SK-N-SH (cell line): ENCODE data around the gene ELP4.

Experiments used
- CTCF ChIP-seq: fragments of 200-600 bp; sonication (generic); IDR thresholded peaks from 2 replicates; pipeline ENCODE4 v1.6.1; 2017; ENCODE audit warnings: antibody characterized with exemption, mild to moderate bottlenecking, moderate library complexity
- GATA2 ChIP-seq: sonication (generic); formaldehyde crosslinking; IDR thresholded peaks from 2 replicates; pipeline ENCODE4 v1.5.0; 2020; ENCODE audit warnings: mild to moderate bottlenecking, missing genetic modification reagents
- NRF1 ChIP-seq: IDR thresholded peaks from 2 replicates; pipeline ENCODE4 v1.6.1; 2012; ENCODE audit warnings: low read depth, mild to moderate bottlenecking, low read length
- YY1 ChIP-seq: IDR thresholded peaks from 2 replicates; pipeline ENCODE4 v1.4.0; 2012; ENCODE audit warnings: low read depth, mild to moderate bottlenecking
- TF ChIP-seq, protein P1 (sequence below): IDR thresholded peaks from 2 replicates; pipeline ENCODE4 v1.4.0; 2012; ENCODE audit warnings: low read depth
- TF ChIP-seq, protein P2 (sequence below): IDR thresholded peaks from 2 replicates; pipeline ENCODE4 v1.4.0; 2012; ENCODE audit warnings: low read depth, borderline replicate concordance

DNA sequence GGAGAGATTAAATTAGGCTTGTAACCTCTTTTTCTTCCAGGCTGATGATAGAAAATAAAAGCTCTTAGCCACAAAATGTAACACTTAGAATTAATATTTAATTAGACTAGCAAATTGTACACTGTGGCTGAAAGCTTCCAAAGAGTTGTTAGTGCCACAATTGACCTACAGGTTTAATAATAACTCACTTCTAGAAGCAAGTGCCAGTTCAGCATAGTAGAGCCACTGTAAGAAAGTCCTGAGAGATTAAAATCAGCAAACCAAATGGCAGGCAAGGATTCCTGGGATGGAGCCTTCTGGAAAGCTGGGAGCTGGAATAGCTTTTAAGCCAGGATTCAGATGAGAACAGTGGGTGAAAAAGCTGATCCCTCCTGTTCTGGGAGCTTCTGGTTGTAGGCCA lies 131.0 kb downstream of the ELP4 start:
- TF ChIP-seq, protein P1, sequence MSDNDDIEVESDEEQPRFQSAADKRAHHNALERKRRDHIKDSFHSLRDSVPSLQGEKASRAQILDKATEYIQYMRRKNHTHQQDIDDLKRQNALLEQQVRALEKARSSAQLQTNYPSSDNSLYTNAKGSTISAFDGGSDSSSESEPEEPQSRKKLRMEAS = no peak
- TF ChIP-seq CTCF = no peak
- no peak for TF ChIP-seq GATA2 (CRISPR knock-in tag)
- no peak for TF ChIP-seq YY1
- TF ChIP-seq, protein P2, sequence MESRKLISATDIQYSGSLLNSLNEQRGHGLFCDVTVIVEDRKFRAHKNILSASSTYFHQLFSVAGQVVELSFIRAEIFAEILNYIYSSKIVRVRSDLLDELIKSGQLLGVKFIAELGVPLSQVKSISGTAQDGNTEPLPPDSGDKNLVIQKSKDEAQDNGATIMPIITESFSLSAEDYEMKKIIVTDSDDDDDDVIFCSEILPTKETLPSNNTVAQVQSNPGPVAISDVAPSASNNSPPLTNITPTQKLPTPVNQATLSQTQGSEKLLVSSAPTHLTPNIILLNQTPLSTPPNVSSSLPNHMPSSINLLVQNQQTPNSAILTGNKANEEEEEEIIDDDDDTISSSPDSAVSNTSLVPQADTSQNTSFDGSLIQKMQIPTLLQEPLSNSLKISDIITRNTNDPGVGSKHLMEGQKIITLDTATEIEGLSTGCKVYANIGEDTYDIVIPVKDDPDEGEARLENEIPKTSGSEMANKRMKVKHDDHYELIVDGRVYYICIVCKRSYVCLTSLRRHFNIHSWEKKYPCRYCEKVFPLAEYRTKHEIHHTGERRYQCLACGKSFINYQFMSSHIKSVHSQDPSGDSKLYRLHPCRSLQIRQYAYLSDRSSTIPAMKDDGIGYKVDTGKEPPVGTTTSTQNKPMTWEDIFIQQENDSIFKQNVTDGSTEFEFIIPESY = no peak
- TF ChIP-seq NRF1 = no peak
